Limb (tissue), 2 donors: ENCODE measurements around the gene TRAM2.
A peak's percentile ranks its signal among the peaks of the same experiment; 100 is the strongest.

ENCODE experiments used
- DNase-seq, 2 donors: peaks; one replicate each; pipeline ENCODE4 v3.0.0-alpha.2; 2016; ENCODE audit errors: extremely low spot score in 2 of 2

The TRAM2 gene

GRCh38 chr6:52577022-52577777, at the start of gene TRAM2:
TSS of gene TRAM2 (minus strand) at chr6:52577060. CDS start at chr6:52576915, 145 bp downstream.
- peak; percentile 85 to 93 for DNase-seq

GRCh38 chr6:52622810-52623209, 46.0 kb upstream of the TRAM2 start:
- DNase-seq: no peak

GRCh38 chr6:52621631-52622030, 44.8 kb upstream of the TRAM2 start:
- no peak for DNase-seq

- DNase-seq: no peak
These were observed 44.0 kb upstream of the TRAM2 start for GRCh38 chr6:52620906-52621190.

- DNase-seq: no peak
These were observed 43.4 kb upstream of the TRAM2 start for GRCh38 chr6:52620055-52620905.

- DNase-seq: no peak
These were observed 40.2 kb upstream of the TRAM2 start for GRCh38 chr6:52617087-52617486.

- no peak for DNase-seq
These were observed 39.3 kb upstream of the TRAM2 start for GRCh38 chr6:52616059-52616690.

- no peak for DNase-seq
These were observed 35.6 kb upstream of the TRAM2 start for GRCh38 chr6:52612336-52613054.

GRCh38 chr6:52611833-52612232, 35.0 kb upstream of the TRAM2 start:
- no peak for DNase-seq

- no peak for DNase-seq
These were observed 34.0 kb upstream of the TRAM2 start for GRCh38 chr6:52610745-52611355.

GRCh38 chr6:52610011-52610410, 33.2 kb upstream of the TRAM2 start:
- no peak for DNase-seq

GRCh38 chr6:52605610-52606185, 28.8 kb upstream of the TRAM2 start:
- no peak for DNase-seq

GRCh38 chr6:52603000-52603795, 26.3 kb upstream of the TRAM2 start:
- DNase-seq: no peak

- no peak for DNase-seq
These were observed 21.9 kb upstream of the TRAM2 start for GRCh38 chr6:52598824-52599190.

- DNase-seq: peak; percentile 75 to 82
These were observed 21.4 kb upstream of the TRAM2 start for GRCh38 chr6:52598123-52598823.

- DNase-seq: no peak
These were observed 20.9 kb upstream of the TRAM2 start for GRCh38 chr6:52597738-52598122.

GRCh38 chr6:52596371-52597028, 19.6 kb upstream of the TRAM2 start:
- no peak for DNase-seq

- no peak for DNase-seq
These were observed 18.9 kb upstream of the TRAM2 start for GRCh38 chr6:52595796-52596130.
